GM21447 (cell line): ENCODE results near the gene COL9A2.
A peak's percentile ranks its signal among the peaks of the same experiment; 100 is the strongest.
"Not testable (repeated sequence)": the region's sequence is repeated elsewhere in the genome, so short reads cannot be mapped to it uniquely, and the experiment has no call there.

Experiments
- ATAC-seq: cut with Tn5 transposase; IDR thresholded peaks from one replicate; pipeline ENCODE4 v1.9.1; 2021; ENCODE audit not compliant: unreplicated experiment

Gene COL9A2

DNA sequence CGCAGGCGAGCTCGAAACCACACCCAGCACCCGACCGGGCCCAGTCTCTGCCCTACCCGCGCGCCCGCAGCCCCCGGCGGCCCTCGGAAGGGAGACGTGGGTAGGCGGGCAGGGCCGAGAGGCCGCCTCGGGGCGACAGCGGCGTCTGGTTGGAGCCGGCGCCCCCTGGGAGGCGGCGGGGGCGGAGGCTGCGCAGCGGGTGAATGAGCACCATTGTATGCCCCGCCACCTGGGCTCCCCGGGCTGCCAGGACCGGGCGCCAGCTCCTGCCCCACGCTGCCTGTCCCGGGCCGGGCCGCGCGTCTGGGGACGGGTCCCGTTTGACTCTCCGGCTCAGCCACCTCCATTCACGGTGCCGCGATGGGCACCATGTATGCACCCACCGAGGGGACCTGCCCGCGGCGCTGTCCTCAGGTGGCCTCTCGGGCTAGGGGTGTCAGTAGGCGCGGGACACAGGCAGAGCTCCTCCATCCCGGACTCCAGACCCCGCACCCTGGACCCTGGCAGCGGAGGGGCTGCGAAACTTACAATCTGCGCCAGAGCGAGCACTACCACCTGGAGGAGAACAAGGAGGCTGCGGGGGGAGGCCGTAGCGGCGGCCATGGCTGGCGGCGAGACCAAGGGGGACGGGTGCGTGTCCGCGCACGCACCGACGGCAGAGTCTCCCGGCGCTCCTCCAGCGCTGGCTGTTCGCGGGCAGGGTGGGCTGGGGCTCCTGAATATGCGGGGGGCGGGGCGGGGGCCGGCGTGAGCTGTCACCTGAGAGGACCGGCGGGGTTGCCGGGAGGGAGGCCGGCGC is at the start of gene COL9A2:
COL9A2 (minus strand) TSS at position 692 of the 799 bp plus-strand sequence; CDS start at position 603, 89 bp downstream.
- no peak for ATAC-seq

DNA sequence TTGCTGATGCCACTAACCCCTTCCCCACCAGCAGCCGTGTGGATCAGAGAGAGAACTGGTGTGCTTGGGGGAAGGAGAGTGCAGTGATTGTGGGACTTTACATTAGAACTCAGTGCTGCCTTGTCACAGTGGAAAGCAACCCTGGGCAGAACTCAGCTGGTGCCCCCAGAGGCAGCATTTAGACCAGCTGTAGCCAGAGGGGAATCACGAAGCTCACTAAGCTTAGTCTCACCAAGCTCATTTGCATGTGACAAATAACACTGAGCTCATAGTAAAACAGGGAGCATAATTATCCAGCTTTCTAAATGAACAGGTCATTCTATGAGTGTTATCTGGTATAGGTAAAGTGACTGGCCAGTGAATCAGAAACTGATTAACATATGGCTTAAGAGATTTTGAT is 46.6 kb upstream of the COL9A2 start:
- peak; percentile 95 for ATAC-seq

DNA sequence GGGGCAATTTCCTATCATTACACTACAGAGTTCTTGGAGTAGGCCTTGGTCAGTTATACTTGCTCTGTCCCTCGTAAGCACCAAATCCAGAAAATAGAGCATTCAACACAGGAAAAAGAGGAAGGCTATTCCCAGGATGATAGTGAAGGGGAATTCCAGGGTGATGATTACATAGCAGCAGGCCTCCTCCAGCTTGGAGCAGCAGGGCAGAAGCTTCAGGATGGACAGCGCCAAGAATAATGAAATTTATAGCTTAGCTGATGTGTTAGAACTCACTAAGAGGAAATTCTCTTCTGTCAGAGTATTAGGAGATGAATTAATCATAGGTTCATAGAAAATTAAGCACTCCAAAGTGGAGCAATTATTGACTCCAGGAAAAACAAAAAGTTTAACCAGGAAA is 45.6 kb upstream of the COL9A2 start:
- ATAC-seq: no peak

DNA sequence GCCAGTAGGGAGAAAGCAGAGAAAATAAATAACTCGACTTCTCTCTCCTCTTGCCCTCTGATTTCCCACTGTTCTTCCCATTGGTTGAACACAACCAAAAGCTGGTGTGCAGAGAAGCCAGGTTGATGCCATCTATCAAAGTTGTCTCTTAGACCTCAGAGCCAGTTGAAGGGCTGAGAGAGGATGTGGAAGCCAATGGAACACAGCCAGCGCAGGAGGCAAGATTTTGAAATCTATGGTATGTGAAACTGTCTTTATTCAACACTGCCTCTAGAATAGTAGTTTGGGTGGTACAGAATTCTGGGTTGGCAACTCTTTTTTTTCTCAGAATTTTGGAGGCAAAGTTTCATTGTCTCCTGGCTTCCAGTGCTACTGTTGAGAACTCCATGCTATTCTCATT is 45.1 kb upstream of the COL9A2 start:
- no peak for ATAC-seq

DNA sequence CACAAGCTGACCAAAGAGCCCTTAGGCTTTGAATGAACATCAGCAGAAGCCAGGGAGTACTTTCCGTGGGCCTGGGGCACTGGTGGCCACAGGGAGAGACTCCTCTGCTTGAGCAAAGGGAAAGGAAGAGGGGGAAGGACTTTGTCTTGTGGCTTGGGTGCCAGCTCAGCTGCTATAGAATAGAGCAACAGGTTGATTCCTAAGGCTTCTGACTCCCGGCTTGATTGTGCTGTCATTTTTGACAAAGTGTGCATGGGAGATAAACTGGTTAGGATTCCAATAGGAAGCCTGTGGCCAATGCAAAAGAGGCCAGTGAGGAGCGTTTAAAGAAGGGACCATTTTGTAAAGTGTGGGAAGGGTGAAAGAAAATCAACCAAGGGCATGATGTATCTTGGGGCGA is 44.6 kb upstream of the COL9A2 start:
- ATAC-seq: no peak

DNA sequence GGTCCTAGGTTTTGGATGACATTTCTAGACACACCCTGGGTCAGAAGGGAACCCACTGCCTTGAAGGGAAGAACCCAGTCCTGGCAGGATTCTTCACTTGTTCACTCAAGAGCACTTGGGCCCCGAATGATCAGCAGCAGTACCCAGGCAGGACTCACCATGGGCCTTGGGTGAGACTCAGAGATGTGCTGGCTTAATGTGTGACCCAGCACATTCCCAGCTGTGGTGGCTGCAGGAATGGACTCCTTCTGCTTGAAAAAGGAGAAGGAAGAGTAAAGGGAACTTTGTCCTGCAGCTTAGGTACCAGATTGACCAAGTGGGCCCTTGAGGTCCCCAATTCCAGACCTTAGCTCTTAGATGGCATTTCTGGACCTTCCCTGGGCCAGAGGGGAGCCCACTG is 44.1 kb upstream of the COL9A2 start:
- no peak for ATAC-seq

DNA sequence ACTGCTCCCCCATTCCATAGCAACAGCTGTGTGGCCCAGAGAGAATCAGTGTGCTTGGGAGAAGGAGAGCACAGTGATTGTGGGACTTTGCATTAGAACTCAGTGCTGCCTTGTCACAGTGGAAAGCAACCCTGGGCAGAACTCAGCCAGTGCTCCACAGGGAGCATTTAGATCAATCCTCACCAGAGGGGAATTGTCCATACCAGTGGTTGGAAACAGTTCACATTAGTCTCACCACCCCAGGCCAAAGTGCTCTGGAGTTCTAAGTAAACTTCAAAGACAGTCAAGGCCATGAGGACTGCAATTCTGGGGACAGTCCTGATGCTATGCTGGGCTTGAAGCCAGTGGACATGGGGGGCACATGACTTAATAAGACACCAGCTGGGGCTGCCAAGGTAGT is 43.5 kb upstream of the COL9A2 start:
- no peak for ATAC-seq

DNA sequence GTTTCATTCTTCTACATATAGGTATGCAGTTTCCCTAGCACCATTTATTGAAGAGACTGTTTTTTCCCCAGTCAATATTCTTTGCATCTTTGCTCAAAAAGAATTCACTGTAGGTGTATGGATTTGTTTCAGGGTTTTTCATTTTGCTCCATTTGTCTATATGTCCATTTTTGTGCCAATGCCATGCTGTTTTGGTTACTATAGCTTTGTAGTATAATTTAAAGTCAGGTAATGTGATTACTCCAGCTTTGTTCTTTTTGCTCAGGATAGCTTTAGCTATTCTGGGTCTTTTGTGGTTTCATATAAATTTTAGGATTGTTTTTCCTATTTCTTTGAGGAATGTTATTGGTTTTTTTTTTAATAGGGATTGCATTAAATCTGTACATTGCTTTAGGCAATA is 40.5 kb upstream of the COL9A2 start:
- ATAC-seq: no peak

DNA sequence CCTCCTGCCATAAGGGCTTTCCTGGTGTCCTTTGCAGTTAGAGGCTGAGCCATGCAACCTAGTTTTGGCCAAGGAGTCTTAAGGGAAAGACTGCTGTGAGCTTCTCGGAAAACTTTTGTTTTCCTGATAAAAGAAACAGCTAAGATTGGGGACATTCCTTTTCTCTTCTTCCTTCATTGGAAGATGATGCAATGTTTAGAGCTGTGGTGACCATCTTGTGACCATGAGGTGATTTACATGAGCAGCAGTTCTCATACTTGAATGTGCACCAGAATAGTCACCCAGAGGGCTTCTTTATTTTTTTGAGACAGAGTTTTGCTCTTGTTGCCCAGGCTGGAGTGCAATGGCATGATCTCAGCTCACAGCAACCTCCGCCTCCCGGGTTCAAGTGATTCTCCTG is 36.0 kb upstream of the COL9A2 start:
- ATAC-seq: no peak

DNA sequence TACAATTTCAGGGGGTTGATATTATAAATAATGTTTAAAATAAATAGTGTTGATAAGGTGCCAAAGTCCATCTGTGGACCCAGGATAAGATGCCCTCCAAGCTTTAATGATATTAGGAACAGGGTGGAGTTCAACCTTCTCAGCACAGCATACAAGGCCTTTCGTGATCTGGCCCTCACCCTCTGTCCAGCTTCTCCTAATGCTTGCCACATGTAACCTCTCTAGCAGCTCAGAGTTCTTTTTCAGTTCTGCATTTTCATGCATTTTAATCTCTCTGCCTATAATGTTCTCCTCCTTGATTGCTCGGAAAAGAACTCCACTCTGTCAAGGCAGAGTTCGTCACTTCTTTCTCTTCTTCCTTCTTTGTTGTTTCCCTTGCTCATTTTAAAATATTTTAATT is 35.0 kb upstream of the COL9A2 start:
- no peak for ATAC-seq

DNA sequence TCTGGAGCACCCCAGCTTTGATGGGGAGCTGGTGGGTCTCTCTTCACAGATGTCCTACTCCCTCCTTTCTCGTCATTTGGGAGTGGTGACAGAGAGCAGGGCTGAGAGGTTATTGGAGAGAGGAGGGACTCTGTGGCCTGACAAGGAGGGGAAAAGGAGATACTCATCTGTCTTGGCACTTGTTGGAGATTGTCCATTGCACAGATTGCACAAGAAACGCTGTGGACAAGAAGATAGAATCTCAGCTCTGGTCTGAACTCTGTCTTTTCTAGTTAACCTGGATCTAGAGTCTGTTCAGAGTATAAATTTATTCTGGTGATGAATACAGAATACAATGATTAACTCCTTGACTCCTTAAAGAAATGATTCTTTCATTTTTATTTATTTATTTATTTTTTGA is 34.0 kb upstream of the COL9A2 start:
- ATAC-seq: no peak

DNA sequence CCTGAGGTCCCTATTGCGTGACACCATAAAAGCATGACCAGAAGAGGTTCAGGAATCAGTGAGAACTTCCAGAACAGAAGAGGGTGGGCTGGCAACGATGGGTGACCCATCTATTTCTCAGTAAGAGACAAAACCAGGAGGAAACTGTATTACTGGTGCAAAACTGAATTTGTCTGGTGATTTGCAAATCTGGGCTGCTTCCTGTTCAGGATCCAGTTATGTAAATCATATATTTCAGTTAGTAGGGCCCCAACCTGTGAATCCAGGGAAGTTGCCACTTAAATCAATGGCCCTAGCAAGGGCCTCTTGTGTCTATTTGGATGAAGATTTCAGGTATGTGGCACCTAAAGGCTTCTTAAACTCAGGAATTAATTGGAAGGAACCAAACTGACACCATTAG is 33.3 kb upstream of the COL9A2 start:
- ATAC-seq: no peak

DNA sequence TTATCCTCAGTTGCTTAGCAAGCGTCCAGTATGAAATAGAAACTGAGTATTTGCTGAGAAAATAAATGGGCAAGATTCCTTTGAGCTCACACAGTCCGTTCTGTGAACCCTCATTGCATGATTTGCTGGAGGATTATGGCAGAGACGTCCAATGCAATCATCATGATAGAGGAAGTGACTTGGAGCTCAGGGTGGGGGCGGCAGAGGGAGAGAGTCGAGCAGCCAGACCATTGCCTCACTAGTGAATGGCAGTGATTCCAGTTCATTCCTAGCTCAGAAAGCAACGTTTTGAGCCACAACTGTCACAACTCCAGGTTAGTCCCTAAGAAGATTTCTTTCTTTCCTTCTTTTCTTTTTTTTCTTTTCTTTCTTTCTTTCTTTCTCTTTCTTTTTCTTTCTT is 27.5 kb upstream of the COL9A2 start:
- ATAC-seq: no peak

DNA sequence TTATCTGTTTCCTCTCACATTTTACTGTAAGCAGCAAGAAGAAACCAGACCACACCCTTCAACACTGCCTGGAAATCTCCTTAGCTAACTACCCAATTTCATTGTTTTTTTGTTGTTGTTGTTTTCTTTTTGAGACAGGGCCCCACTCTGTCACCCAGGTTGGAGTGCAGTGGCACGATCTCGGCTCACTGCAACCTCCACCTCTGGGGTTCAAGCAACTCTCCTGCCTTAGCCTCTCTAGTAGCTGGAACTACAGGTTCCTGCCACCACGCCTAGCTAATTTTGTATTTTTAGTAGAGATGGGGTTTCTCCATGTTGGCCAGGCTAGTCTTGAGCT is 25.3 kb upstream of the COL9A2 start:
- ATAC-seq: not testable (repeated sequence)

DNA sequence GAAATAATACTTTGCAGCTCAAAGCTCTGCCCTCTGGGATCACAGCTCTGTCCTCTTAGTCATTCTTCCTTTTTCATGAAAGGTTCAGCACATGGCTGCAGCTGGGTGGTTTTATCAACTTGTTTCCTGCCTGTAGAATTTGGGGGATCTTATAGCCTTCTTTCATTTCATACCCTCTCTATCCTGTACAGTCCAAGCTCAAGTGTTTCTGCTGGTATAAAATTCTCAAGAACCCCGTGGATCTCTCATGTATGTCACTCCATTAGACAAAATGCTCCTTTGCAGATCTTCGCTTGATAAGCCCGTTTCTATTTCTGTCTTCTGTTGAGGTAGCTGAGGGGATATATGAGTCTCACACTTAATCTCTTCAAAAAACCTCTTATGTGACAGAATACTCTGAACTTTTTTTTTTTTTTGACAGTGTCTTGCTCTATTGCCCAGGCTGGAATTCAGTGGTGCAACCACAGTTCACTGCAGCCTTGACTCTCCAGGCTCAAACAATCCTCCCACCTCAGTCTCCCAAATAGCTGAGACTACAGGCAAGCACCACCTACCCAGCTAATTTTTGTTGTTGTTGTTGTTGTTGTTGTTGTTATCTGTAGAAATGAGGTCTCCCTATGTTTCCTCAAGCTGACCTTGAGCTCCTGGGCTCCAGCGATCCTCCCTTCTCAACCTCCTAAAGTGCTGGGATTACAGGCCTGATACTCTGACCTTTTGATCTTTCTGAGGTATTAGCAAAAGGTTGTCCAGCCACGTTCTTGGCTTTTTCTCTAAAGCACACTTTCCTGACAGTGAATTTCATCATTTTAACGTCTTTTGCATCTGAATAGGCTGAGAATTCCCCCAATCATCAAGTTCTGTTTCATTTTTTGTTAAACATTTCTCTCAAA is 24.6 kb upstream of the COL9A2 start:
- no peak for ATAC-seq

DNA sequence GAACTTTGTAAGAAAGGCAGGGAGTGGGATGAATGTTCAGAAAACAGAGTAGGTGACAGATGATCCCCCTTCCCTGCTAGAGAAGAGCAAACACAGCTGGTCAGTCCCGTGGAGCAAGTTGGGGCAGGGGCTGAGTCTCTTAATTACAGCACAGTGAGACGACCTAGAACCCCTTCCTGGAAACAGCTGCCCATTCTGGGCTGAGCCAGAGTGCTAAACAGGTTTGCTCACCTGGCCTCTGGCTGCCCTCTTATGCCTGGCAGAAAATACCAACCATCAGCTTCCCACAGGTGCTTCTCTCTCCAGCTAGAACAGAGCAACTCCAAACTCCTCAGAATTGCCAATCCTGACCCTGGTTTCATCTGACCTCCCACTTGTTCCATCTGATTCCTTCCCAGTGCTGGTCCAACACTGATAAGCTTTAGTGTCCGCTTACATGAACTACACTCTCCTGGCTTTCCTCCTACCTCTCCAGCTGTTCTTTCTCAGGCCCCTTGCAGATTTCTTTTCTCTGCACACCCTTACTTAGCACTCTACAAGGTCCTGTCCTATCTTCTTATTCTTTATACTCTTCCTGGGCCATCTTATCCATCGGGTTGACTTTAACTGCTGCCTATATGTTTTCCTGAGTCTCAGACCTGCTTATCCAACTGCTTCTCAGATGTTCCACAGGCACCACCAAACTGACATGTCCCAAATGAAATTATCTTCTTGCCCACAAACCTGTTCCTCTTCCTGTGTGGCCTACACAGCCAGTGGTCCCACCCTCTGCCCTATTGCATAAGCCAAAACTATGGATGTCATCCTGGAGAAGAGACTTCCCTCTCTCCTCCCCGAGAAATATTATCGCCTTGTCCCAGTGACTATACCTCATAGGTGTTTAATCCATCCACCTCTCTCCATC is 22.6 kb upstream of the COL9A2 start:
- ATAC-seq: no peak

DNA sequence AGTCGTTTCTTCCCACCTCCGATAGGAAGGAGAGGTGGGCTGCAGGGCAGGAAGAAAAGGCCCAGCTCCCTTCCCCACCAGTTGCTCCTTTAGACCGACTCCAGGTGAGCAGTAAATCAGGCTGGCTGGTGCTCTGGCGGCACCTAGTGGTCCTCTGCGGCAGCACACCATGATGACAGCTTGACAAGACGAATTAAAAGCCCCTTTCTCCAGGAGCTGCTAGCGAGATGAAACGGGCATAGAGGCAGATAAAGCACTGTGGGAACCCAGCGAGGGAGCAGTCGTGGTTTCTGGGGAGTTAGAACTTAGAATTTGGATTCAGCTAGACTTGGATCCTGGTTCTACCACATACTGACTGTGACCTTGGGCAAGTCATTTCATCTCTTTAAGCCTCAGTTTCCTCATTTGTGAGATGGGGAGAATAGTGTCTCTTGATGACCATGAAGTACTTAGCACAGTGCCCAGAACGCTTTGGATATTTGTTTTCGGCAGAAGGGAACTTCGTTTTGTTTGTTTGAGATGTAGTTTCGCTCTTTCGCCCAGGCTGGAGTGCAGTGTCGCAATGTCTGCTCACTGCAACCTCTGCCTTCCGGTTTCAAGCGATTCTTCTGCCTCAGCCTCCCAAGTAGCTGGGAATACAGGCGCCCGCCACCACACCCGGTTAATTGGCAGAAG is 21.8 kb upstream of the COL9A2 start:
- no peak for ATAC-seq

DNA sequence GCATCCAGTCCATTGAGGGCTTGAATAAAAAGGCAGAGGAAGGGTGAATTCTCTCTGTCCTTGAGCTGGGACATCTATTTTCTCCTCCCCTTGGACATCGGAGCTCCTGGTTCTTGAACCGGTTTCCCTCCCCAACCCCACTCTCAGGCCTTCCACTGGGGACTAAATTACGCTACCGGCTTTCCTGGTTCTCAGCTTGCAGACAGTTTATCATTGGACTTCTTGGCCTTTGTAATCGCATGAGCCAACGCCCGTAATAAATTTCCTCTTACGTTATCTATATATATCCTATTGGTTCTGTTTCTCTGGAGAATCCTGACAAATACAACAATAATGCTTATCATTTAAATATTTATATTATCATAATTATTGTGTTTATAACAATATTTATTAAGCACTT is 20.4 kb upstream of the COL9A2 start:
- no peak for ATAC-seq

DNA sequence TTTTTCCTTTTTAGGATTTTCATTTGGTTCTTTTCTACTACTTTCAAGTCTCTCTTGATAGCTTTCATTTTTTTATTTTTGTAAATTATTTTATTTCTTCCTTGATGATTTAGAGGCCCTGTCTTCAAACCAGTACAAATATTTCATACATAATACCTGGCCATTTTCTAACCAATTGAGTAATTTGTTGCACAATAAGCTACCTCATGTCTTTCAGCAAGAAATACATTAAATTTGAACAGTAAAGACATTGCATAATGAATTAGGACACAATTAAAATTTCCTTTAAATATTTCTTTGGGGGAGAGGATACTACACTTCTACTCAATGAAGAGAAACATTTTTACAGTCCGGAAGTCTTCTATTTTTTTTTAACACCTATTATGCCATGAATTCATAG is 15.6 kb upstream of the COL9A2 start:
- ATAC-seq: no peak

DNA sequence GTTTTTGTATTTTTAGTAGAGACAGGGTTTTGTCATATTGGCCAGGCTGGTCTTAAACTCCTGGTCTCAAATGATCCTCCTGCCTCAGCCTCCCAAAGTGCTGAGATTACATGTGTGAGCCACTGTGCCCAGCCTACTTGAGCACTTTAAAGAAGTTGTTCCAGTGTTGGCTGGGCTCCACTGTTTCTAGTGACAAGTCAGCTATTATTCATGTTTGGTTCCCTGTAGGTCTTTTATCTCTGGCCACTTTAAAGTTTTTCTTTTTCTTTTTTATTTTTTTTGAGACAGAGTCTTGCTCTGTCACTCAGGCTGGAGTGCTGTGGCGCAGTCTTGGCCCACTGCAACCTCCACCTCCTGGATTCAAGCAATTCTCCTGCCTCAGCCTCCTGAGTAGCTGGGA is 14.3 kb upstream of the COL9A2 start:
- not testable (repeated sequence) for ATAC-seq
